Activated naive CD4-positive, alpha-beta T cell treated with anti-CD3 and anti-CD28 coated beads, Interleukin-2, amount 50 U/mL, for 24 hours (primary cell): ENCODE measurements around the gene EML3.

Experiments
- H3K27ac Mint-ChIP-seq: one replicate; pipeline ENCODE4 v1.8.0; 2021; ENCODE audit warnings: mild to moderate bottlenecking, mixed read lengths
- H3K27me3 Mint-ChIP-seq: one replicate; pipeline ENCODE4 v1.8.0; 2021; ENCODE audit warnings: mixed read lengths
- H3K36me3 Mint-ChIP-seq: one replicate; pipeline ENCODE4 v1.8.0; 2021; ENCODE audit warnings: mixed read lengths
- H3K4me1 Mint-ChIP-seq: one replicate; pipeline ENCODE4 v1.8.0; 2021; ENCODE audit warnings: mixed read lengths
- H3K4me3 Mint-ChIP-seq: one replicate; pipeline ENCODE4 v1.8.0; 2021; ENCODE audit warnings: mild to moderate bottlenecking, mixed read lengths
- H3K9me3 Mint-ChIP-seq: one replicate; pipeline ENCODE4 v1.8.0; 2021; ENCODE audit warnings: mixed read lengths

The EML3 gene

GRCh38 chr11:62555464-62556107, 57.0 kb downstream of the EML3 start:
- Mint-ChIP-seq H3K36me3 (peaks cover 7% of the 10 kb centered on the region), H3K9me3 (no peaks in the 10 kb centered on the region), H3K4me1 (peaks cover 86% of the 10 kb centered on the region), H3K27me3 (no peaks in the 10 kb centered on the region), H3K27ac (peak overlapping the region; percentile 91), H3K4me3 (peak overlapping the region; percentile 69)

- Mint-ChIP-seq H3K36me3 (peaks cover 4% of the 10 kb centered on the region), H3K4me3 (peak overlapping the region; percentile 69)
Measured at GRCh38 chr11:62554387-62555167, 58.0 kb downstream of the EML3 start.

DNA sequence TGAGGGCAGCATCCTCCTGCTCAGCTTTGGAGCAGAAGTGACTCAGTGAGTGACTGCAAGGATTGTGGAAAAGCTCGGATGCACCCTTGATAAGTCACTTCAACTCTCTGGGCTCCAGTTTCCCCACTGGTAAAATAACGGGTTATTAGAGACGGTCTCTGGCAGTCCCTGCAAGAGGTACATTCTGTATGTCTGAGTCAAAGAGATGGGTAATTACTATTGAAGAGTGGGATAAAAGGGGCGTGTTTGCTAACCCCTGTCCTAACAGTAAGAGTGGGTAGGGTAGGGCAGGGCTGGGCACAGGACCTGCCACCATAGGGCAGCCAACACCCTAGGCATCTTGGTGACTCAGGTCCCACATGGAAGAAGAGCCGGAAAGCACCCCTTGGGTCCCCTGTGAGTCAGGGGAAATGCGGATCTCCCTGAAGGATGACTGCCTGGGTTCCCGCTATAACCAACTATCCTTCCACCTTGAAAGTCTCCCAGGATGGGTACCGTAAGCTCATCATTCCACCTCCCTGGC, 58.7 kb downstream of the EML3 start:
- Mint-ChIP-seq H3K9me3 (no peaks in the 10 kb centered on the region), H3K4me3 (peak overlapping the region; percentile 69), H3K27me3 (no peaks in the 10 kb centered on the region), H3K4me1 (peaks cover 82% of the 10 kb centered on the region), H3K36me3 (peaks cover under 1% of the 10 kb centered on the region), H3K27ac (peak overlapping the region; percentile 91)

More at GRCh38 chr11:62554387-62555167, 58.0 kb downstream of the EML3 start:
- no peaks in the 10 kb centered on the region for H3K9me3 Mint-ChIP-seq
- H3K27ac Mint-ChIP-seq, result peak overlapping the region; percentile 91
- H3K27me3 Mint-ChIP-seq, result no peaks in the 10 kb centered on the region
- peaks cover 86% of the 10 kb centered on the region for H3K4me1 Mint-ChIP-seq

DNA sequence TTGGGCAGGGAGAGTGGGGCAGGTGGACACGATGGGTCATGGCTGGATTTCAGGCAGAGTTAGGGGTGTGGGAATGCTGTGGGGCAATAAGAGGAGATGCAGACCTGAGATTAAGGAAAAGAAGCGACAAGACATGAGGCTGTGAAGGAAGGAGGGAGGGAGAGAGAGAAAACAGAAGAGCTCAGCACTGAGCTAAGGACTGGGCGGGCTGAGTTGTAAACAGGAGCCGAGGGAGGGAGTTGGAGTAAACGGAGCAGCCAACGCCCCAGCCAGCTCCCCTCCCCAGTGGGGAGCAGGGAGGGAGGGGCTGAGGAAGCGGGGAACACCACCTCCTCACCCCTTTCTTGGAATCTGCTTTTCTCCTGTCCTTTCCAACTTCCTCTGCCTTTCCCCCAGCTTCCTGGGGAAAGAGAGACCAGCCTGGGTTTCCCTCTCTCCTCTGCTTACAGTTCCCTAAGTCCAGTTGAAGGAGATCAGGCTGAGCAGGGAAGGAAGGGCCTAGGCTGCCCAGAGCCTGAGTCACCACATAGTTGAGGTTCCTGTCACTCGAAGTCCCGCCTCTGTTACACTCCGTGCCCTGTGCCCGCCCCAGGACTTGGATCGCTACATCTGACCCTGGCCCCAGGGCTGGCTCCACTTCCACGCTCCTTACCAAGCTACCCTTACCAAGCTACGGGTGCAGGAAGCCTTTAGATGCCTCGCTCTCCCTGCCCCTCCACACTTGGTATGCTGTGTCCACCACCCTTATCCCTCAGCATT, 59.3 kb downstream of the EML3 start:
- no peaks in the 10 kb centered on the region for H3K27me3 Mint-ChIP-seq
- no peaks in the 10 kb centered on the region for H3K36me3 Mint-ChIP-seq
- peak overlapping the region; percentile 82 for H3K27ac Mint-ChIP-seq
- peak overlapping the region; percentile 53 for H3K4me3 Mint-ChIP-seq
- H3K4me1 Mint-ChIP-seq, result peaks cover 88% of the 10 kb centered on the region
- no peaks in the 10 kb centered on the region for H3K9me3 Mint-ChIP-seq

- Mint-ChIP-seq H3K4me1 (peaks cover 94% of the 10 kb centered on the region), H3K27me3 (no peaks in the 10 kb centered on the region), H3K9me3 (no peaks in the 10 kb centered on the region), H3K27ac (peak overlapping the region; percentile 93), H3K36me3 (no peaks in the 10 kb centered on the region), H3K4me3 (peak overlapping the region; percentile 45)
Measured at GRCh38 chr11:62552485-62553079, 60.0 kb downstream of the EML3 start.
